Measurements from ENCODE around the gene CXCR5. TPM values are rescaled to one million over a fixed set of nuclear protein-coding genes. Genes with fewer than 3 reads are reported as not detected.

The CXCR5 gene
- total RNA-seq, 4 donors from 2014 or later = 2.5 to 4.1 TPM; not detected in 2

GRCh38 chr11:118903204-118904015, 19.7 kb downstream of the CXCR5 start:
- Histone ChIP-seq H3K9me3 (no peaks in the 10 kb centered on the region), H3K4me3 (no peak overlapping the region), H3K27me3 (no peaks in the 10 kb centered on the region), H3K27ac (peak overlapping the region in 1 of 4 donors; percentile 17), H3K36me3 (peaks cover 0 to 29% (median 10%) of the 10 kb centered on the region in 4 donors), H3K4me1 (peaks cover 9 to 19% (median 13%) of the 10 kb centered on the region in 4 donors)
- DNase-seq = no peak
- in situ Hi-C loops (cut with MboI; ENCODE audit: low pct_ligation_motif_present in 1 of 4, low pct_unique_long_range_greater_than_20kb in 1 of 4, low sequenced_read_pairs in 3 of 4) (loop anchor here in 2 of 4 donors (10.0 kb wide), 1 partner anchor 51 kb away; the partner anchor contains the start of gene UPK2 (in 2 of the 2)), intact Hi-C loops (cut with DNase I; ENCODE audit: low total_unique reads) (no loop called here)
- WGBS, 2 donors (ENCODE audit: low coverage in 1 of 2) = 81 to 100% methylated on average over 1 to 17 of the region's 21 CpGs
- TF ChIP-seq CTCF (IDR thresholded peaks at IDR 0.05) (no peak), EP300 (IDR thresholded peaks at IDR 0.05; ENCODE audit: low read depth) (no peak), POLR2AphosphoS5 (IDR thresholded peaks at IDR 0.05) (no peak), POLR2A (IDR thresholded peaks at IDR 0.05) (no peak)

DNA sequence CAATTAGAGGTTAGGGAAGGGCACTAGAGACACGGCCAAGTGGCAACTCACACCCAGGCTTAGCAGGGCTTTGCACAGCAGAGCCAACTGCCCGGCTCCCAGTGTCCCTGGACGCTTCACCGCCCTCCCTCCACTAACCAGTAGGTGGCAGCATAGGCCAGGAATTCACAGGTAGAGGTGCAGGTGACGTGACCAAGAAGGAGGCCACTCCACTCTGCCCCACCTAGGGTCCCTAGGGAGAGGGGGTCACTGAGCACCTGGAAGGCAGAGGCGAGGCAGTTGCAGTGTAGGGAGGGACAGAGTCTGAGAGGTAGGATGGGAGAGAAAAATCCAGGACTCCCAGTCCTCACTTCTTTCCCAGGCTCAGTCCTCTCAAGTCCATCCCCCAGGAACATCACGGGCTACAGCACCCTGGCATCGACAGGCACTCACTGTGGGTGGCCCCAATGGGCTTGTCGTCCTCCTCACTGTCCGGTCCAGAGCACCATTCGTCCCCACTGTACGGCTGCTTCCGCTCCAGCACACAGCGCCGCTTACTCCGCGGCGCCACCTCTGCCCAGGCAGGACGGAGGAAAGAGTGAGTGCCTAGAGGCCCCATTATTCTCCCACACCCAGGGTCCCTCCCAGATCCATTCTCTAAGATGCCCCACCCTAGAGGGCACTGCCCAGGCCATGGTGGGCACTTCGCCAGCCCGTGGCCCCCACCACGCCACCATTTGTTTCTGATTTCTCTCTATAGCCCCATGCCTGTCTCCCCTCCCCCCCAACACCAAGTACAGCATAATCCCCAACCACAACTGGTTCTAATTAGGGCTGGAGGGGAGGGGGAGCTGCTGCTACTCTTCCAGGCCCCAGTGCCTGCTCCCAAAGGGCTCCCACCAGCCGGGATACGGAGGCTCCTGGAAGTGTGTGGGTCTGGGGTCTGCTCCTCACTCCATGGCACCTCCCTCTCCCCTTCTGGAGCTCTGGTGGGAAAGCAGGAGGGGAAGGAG, 23.7 kb downstream of the CXCR5 start:
- H3K9me3 ChIP-seq = no peaks in the 10 kb centered on the region
- H3K4me1 ChIP-seq = peaks cover 27 to 55% (median 46%) of the 10 kb centered on the region in 4 donors
- WGBS, 2 donors (ENCODE audit: low coverage in 1 of 2) = 37% methylated on average over 24 of the region's 24 CpGs; no CpG with 5 or more reads in 1 of the 2 donors
- H3K27me3 ChIP-seq = no peaks in the 10 kb centered on the region
- intact Hi-C loops (cut with DNase I; ENCODE audit: low total_unique reads) (loop anchor here (1.0 to 2.0 kb wide), 2 partner anchors 21 to 49 kb away; partner anchors contain the start of gene UPK2), in situ Hi-C loops (cut with MboI; ENCODE audit: low pct_ligation_motif_present in 1 of 4, low pct_unique_long_range_greater_than_20kb in 1 of 4, low sequenced_read_pairs in 3 of 4) (loop anchor here in 2 of 4 donors (10.0 kb wide), 1 partner anchor 47 kb away; the partner anchor contains the start of gene UPK2 (in 2 of the 2))
- no peak overlapping the region for H3K4me3 ChIP-seq
- DNase-seq = peak; percentile 93
- peak overlapping the region; percentile 98 to 100 (median 100) for H3K27ac ChIP-seq
- peaks cover 0 to 17% (median 3%) of the 10 kb centered on the region in 4 donors for H3K36me3 ChIP-seq
- TF ChIP-seq POLR2AphosphoS5 (IDR thresholded peaks at IDR 0.05) (peak in 2 of 3 donors; percentile 6 to 48), POLR2A (IDR thresholded peaks at IDR 0.05) (no peak), EP300 (IDR thresholded peaks at IDR 0.05; ENCODE audit: low read depth) (no peak), CTCF (IDR thresholded peaks at IDR 0.05) (peak; percentile 90 to 99 (median 94))

DNA sequence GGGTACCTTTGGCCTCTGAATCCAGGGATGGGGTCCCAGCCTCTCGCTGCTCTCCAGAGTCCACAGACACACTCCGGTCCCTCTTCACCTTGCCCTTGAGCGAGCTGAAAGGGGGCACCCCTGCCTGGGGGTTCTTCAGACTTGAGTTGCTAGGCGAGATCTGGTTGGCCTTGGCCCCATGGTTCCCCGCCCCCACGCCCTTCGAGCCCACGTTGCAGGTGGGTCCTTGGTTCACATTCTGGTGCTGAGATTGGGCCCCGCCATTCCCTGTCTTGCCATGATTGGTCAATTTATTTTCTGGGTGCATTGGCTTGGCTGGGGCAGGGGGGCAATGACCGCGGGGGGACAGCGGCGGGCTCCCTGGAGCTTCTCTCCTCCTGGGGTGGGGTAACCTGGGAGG, 24.6 kb downstream of the CXCR5 start:
- in situ Hi-C loops (cut with MboI; ENCODE audit: low pct_ligation_motif_present in 1 of 4, low pct_unique_long_range_greater_than_20kb in 1 of 4, low sequenced_read_pairs in 3 of 4) = loop anchor here in 2 of 4 donors (10.0 kb wide), 1 partner anchor 47 kb away; the partner anchor contains the start of gene UPK2 (in 2 of the 2)
- H3K4me1 ChIP-seq = peaks cover 36 to 64% (median 56%) of the 10 kb centered on the region in 4 donors

More for the DNA sequence above, 24.6 kb downstream of the CXCR5 start:
- intact Hi-C loops (cut with DNase I; ENCODE audit: low total_unique reads) = no loop called here
- 81% methylated on average over 9 of the region's 13 CpGs; no CpG with 5 or more reads in 1 of the 2 donors for WGBS, 2 donors (ENCODE audit: low coverage in 1 of 2)
- TF ChIP-seq POLR2AphosphoS5 (IDR thresholded peaks at IDR 0.05) (no peak), CTCF (IDR thresholded peaks at IDR 0.05) (no peak), EP300 (IDR thresholded peaks at IDR 0.05; ENCODE audit: low read depth) (no peak), POLR2A (IDR thresholded peaks at IDR 0.05) (no peak)
- no peak for DNase-seq
- Histone ChIP-seq H3K4me3 (no peak overlapping the region), H3K36me3 (peaks cover 0 to 9% (median 0%) of the 10 kb centered on the region in 4 donors), H3K27me3 (no peaks in the 10 kb centered on the region), H3K27ac (peak overlapping the region; percentile 98 to 100 (median 100)), H3K9me3 (no peaks in the 10 kb centered on the region)
